Activated T-cell treated with anti-CD3 and anti-CD28 coated beads, Interleukin-2, amount 50 U/mL, for 1 hour (primary cell): ENCODE results near the gene RPL21.
"Not testable (repeated sequence)": the region's sequence is repeated elsewhere in the genome, so short reads cannot be mapped to it uniquely, and the experiment has no call there.

Experiments used
- DNase-seq: peaks from one replicate; pipeline ENCODE4 v3.0.0-alpha.2; 2020

The RPL21 gene

GRCh38 chr13:27290715-27291114 lies 39.4 kb downstream of the RPL21 start:
- DNase-seq: no peak

DNA sequence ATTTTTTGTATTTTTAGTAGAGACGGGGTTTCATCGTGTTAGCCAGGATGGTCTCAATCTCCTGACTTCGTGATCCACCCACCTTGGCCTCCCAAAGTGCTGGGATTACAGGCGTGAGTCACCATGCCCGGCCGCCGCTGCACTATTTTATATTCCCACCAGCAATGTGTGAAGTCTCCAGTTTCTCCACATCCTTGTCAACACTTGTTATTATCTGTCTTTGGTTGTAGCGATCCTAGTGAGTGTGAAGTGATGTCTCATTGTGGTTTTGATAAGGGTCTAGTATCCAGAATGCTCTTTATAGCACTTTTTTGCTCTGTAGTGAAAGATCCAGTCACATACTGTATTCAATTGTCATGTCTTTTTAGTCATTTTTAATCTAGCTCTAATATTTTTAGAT lies 40.6 kb downstream of the RPL21 start:
- not testable (repeated sequence) for DNase-seq

DNA sequence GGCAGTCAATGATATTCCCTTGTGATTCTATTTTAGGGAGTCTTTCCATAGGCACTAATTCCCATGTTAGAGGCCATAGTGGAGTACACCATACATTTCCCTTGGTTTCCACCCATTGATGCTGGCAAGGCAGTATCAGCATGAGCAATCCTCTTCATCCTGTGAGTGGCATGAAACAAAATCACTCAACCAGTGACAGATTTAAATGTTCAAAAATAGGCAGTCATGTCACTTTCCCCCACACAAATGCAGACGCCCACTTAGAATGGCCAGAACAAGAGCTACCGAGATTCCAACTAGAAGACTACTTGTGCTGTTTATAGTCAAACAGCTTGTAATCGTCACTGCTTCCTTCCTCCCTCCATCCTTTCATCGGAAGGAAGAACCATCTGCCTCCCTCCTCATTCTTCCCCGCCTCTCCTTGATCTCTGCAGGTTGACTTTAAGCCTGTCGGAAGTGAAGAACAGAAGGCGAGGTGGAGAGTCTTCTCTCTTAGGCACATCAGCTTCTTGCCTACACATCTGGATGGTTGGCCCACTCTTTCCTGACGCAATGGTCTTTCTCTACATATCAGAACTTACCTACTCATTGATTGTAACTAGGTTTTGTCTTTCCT lies 41.8 kb downstream of the RPL21 start:
- no peak for DNase-seq

- no peak for DNase-seq
Observed at GRCh38 chr13:27293873-27294515, 42.6 kb downstream of the RPL21 start.

DNA sequence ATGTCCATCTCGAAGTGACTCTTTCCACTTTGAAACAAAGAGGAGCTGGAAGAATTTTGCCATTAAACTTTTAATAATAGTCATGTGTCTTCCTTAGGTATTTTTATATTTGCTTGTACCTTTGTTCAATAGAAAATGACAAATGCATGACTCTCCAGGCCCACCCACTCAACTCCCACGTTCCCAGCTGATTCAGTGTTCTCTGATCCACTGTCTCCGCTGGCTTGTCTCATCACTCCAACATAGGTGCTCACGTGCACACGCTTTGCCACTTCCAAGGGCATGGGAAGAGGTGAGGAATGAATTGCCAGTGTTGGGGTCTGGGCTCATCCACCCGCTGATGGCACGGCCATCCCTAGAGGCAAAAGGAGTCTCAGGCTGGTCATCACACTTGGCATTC lies 43.7 kb downstream of the RPL21 start:
- DNase-seq: no peak

DNA sequence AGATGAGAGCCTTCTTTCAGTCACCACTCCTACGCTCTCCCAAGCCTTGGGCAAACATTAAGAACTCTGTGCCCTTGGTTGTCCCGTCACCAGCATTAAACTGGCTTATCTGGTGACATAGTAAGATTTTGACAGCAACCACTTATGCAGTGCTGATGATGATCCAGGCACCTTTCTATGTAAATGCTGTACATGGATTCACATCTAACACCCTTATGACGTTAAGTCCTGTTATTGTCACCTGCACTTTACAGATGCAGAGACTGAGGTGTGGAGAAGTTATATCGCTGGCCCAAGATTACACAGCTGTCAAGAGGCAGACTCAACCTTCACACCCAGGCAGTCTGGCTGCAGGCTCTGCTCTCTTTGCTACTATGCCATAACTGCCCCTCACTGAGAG lies 44.3 kb downstream of the RPL21 start:
- DNase-seq: no peak

DNA sequence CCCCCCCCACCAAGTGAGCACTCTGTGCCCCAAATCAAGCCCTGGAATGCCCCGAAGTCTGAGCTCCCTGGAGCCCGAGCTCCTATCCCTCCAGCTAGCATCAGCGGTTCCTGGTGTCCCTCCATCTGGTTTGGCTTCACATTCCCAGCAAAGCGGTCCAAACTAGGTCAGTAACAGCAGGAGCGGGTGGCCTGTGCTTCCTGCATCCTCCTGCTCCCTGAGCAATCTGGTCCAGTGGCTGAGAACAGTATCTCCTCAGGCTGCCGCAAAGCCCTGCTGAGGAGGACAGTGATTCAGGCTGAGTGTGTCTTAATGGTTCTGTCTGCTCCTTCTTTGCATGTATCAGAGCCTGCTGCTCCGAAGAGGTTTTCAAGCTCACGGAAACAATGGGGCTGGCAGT lies 45.1 kb downstream of the RPL21 start:
- no peak for DNase-seq

- no peak for DNase-seq
Observed at GRCh38 chr13:27298849-27299248, 47.5 kb downstream of the RPL21 start.

GRCh38 chr13:27300406-27300805 lies 49.0 kb downstream of the RPL21 start:
- not testable (repeated sequence) for DNase-seq

DNA sequence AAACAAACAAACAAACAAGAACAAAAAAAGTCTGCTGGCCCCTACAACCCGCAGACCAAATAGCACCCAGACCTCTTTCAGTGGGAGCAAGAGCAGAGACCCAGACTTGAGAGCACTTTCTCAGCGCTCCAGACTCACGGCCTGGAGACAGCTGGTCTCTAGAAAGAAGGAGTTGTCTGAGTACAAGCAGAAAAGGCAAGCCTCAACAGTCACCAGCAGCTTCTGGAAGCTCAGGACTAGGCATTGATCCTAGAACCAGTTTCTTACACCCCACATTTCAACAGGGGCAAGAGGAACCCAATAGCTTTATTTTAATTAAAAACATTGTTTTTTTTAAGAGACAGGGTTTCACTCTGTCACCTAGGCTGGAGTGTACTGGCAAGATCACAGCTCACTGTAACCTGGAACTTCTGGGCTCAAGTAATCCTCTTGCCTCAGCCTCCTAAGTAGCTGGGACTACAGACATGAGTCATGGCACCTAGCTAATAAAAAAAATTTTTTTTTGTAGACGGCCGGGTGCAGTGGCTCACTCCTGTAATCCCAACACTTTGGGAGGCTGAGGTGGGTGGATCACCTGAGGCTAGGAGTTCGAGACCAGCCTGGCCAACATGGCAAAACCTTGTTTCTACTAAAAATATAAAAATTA lies 49.7 kb downstream of the RPL21 start:
- DNase-seq: no peak

DNA sequence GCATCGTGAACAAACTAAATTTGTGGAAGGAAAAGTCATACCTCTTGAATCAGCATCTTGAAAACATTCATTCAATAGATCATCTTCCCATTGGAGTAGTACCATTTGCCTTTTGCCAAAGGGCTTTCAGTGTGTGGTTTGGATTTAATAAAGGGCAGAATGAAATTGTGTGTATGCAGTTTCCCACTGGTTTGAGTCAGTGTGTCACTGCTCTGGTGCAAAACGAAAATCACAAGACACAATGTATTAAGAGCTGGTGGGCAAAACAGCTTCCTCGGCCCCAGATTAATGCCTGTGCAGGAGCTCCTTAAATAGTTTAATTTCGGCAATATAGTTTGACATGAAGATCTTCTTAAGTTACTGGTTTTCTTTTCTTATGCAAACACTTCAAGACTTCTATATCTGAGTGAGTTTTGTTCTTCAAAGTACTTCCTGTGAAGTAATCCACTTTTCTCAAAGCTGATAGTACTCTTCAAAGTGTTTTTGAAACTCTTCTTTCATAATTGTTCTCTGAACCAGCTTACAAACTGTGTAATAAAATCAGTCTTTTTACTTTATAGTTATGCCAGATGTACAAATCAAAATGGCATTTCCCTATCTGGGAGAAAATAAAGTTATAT lies 51.4 kb downstream of the RPL21 start:
- DNase-seq: no peak

- DNase-seq: no peak
Observed at GRCh38 chr13:27304099-27304498, 52.7 kb downstream of the RPL21 start.

DNA sequence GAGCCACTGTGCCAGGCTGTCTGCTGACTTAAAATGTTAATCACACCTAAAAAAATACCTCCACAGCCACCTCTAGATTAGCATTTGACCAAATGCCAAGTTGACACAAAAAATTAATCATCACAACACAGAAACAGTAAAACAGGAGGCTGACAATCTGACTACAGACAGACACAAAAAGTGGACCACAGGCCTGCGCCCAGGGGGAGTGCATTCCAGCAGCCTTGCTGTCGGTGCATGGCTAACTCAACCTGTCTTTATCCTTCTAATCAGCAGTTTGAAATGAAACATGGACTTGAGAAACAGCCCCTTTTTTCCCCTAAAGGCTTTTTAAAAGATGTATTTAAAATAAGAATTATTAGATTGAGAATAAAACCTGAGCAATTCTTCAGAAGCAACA lies 53.3 kb downstream of the RPL21 start:
- DNase-seq: no peak
